ENCODE data around the gene RTL10.

The RTL10 gene

DNA sequence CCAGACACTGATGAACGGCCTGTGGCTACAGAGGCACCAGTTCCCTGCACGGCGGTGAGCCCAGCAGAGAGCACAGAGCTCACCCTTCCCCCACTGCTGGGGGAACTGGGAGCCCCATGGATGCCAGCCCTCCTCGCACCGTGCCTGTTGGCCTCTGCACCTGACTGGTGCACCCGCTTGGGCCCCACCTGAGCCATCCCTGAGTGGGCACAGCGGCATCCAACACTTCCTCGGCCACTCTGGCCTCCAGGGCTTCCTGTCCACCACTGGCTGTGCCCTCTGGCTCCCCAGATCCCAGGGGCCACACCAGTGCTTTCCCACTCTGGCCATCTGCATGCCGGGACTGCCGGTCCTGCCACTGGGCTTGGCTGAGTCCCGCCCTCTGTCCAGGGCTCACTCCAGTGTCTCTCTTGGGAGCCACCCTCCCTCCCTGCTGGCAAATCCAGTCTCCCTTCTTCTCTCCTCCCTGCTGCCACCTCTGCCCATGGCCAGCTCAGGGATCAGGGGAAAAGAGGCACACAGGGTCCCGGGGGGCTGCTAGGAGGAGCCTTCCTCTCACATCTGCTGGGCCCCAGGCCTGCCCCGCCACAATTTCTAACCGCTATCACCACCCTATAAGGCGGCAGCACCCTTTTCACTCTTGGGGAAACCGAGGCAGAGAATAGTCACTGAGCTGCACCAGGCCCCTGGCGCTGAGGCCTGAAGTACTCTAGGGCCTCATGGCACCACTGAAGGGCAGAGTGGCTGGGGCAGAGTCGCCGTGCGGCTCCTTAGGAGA lies 33.0 kb downstream of the RTL10 start:
- FAIRE-seq, result no peak

DNA sequence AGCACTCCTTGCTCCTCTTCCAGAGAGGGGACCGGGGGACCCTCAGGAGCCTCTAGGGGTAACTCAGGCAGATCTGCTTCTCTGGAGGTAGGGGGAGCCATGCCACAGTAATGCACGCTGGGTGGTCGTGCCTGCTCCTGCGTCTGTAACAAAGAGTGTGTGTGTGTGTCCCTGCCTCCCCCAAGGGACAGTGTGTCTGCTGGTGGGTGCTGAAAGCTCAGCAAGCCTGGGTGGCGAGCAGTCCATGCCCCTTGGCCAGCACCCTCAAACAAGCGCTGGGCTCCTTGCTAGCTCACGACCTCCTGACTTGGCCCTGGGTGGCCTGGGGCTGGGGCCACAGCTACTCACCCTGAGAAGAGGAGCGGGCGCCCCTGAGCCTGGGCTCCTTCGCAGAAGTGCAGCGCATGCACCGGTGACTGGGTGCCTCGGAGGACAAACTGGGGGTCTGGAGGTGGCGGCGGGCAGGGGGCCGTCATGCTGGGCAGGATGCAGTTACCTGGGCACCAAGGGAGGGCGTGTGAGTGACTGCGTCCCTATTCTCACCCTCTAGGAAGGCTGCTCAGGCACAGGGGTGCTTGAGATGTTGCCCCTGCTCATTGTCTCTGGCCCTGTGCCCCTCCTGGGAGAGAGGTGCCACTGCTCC lies 33.7 kb downstream of the RTL10 start:
- FAIRE-seq, result no peak

DNA sequence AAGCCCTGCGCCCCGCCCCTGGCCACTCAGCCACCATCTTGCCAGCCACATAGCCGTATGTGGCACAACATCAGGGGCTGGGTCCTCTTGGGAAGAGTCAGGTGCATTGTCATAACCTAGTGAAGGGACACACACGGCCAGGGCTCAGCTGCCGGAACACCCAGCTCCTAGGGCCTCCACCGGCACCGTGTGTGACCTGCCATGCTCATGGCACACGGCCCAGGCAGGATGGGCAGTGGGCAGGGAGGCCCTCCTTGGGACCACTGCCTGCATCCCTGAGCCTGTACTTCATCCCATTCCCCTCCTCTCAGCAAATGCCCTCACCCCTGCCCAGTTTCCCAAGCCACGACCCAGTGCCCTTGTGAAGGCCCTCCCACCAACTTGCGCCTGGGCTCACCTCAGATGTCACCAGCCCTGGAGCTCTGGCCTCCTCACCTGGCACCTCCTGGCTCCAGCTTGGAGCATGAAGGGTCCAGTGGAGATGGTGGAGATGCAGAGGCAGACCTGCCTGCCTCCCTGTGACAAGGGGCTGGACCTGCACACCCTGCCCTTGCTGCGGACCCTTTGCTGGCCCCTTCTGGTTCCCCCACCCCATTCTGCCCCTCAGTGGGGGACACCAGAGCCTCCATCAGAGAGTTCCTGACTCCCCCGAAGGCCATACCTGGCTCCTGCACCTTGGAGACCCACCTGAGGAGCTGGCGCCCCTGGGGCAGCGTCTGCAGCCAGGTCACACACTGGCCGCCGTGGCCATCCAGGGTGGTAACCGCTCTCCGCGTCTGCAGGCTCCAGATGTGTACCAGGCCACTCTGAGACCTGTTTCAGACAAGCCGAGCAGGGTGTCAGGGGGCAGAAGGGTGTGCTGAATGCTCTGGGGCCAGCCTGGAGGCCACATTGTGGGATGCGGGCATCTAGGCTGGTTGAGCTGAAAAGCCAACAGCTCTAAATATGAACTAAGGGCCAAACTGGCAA lies 34.5 kb downstream of the RTL10 start:
- no peak for FAIRE-seq

DNA sequence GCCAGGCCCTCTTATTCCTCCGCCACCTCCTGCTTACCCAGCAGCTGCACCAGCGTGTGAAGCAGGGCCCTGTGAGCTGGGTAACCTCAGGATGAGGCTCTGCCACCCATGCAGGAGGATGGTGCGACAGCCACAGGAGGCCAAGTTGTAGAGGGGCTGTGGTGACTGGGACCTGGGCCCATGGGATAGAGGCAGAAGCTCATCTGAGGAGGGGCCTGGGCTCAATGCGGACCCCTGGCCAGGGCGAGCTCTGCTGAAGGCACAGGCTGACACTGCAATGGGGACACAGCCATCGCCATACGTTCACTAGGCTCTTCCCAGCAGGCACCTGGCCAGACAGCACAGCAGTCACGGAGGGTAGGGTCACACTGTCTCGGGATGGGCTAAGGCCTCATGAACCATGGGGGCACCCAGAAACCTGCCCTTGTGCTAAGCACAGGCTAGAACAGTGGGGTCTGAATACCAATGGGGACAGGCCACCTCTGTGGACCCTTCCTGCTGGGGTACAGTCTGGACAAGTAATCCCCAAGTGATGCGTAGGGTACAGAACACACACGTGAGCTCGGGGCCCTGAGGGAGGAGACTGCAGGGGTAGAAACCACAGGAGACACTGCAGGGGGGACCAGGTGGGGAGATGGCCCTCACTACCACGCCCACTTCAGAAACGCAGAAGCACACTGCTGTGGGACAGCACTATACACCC lies 35.3 kb downstream of the RTL10 start:
- no peak for FAIRE-seq

DNA sequence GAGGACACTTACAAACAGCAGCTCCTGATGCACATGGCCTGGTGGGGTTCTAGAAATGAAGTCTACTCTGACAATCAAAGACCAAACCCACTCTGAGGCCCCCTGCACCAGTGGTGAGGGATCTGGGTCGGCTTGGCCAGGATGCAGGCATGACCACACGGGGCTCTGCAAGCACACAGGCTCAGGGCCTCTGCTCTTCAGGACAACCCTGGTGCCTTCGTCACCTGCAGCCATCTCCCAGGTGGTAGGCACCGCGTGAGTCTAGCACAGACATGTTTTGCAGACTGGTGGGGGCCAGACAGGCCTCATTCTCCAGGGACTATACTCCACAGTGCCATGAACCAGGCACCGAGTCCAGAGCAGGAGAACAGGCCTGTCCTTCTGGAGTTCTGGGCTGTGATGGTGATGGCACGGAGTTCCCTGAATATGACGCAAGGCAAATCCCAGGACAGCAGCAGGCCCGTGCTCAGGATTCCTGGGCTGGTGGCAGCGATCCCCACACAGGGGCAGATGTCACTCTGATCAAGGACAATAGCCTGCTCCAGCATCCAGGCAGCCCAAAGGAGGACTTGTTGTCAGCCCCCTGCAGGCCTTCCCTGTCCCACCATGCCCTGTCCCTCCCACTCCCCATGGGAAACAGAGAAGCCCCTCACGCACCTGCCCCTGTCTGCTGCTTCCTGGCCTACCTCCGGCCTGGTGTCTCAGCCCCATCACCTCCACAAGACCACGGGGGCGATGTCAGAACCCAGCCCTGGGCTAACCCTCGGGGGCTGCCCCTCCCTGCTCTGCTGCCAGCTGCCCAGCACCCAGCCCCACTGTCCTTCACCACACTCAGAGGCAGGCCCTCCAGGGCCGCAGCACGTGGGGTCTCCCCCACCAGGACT lies 36.1 kb downstream of the RTL10 start:
- no peak for FAIRE-seq

DNA sequence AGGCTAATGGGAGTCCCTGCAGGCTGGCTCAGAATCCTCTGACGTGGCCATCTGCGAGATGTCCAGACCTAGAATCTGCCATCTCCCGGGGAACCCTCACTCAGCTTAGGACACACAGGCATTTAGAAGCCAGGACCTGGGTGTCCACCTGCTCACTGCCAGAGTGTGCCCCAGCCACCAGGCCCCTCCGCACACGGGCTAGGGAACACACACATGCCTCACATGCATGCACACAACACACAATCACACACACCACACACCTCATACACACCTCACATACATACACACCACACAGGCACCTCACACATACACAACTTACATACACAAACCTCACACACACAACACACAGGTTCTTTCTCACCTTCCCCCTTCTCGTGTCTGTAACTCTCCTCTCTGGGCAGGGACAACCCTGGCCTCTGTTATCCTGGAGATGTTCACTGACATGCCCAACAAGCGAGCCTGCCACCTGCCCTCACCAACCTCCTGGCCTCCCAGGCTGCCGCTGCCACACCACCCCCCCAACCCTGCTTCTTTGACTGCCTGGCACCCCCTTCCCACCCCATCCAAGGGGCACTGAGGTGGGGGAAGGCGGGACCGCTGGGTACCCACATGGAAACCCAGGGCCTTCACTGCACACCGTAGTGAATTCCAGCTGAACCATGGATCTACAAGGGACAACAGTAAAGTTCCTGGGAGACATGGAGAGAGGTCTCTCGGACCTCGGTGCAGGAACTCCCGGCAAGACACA lies 38.1 kb downstream of the RTL10 start:
- no peak for FAIRE-seq

DNA sequence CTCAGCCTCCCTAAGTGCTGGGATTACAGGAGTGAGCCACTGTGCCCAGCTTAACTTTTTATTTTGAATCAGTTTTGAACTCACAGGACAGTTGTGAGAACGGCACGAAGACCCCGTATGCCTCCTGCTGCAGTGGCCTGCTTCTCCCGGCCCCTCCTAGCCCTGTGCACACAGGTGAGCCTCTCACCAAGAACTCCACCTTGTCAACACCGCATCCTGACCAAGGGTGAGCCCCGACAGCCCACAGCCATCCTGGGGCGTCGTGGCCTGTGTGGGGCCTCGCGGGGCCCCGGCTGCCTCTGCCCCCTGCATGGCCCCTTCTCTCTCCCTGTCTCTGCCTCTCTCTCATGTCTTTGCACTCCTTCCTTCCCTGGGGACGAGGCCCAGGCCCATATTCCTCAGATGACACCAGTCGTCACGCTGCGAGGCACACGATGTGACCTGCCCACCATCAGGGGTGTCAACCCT lies 38.8 kb downstream of the RTL10 start:
- FAIRE-seq, result no peak

DNA sequence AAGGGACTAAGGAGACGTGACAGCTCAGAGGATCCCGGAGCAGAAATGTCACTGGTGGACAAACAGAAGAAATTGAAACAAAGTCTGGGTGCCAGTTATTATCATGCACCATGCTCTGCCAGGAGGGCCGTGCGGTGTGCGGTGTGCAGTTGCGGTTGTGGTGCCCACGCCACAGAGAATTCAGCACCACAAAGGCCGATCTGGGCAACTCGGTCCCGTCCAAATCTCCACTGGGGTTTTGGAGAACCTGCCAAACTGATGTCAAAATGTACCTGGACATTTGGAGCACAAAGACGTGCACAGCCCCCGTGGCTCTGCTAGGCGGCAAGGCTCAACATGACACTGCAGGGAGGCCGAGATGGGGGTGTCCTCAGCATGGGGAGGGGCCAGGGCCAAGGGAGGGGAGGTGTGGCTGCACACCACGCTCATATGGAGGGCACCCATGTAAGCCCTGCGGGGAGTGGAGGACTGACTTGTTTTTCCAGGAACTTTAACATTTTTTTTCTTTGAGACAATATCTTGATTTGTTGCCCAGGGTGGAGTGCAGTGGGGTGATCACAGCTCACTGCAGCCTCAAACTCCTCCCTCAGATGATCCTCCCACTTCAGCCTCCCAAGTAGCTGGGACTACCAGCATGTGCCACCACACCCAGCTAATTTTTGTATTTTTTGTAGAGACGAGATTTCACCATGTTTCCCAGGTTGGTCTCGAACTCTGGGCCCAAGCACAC lies 39.4 kb downstream of the RTL10 start:
- FAIRE-seq, result no peak

DNA sequence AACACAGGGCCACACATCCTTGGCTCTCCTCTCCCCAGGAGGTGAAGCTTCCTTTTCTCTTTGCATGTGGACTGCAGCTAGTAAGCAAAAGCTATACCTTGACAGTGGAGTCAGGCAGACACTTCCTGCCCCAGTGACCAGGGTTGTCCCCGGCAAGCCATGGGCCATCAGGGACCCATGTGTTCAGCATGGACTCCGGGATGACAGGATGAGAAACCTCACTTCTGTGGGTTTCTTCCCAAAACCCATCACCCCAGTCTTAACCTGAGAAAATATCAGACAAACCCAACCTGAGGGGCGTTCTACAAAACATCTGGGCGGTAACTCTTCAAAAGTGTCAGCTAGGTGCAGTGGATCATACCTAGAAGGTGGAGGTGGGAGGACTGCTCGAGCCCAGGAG lies 40.2 kb downstream of the RTL10 start:
- FAIRE-seq, result no peak

DNA sequence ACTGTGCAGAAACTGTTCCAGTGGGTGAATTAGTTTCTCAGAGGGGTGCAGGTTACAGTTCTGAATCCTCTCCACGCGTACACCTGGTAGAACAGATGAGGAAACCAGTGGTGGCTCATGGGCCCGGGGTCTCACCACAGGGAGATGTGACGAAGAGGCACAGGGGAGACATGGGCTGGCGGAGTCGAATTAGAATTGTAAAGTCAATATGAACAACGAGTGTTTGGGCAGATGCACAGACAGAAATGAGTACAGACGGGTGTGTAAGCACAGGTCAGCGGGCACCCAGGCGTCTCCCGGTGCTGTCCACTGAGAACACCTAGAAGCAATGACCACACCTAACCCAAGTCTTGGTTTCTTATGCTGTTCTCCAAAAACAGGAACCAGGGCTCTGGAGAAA lies 41.8 kb downstream of the RTL10 start:
- FAIRE-seq, result no peak

DNA sequence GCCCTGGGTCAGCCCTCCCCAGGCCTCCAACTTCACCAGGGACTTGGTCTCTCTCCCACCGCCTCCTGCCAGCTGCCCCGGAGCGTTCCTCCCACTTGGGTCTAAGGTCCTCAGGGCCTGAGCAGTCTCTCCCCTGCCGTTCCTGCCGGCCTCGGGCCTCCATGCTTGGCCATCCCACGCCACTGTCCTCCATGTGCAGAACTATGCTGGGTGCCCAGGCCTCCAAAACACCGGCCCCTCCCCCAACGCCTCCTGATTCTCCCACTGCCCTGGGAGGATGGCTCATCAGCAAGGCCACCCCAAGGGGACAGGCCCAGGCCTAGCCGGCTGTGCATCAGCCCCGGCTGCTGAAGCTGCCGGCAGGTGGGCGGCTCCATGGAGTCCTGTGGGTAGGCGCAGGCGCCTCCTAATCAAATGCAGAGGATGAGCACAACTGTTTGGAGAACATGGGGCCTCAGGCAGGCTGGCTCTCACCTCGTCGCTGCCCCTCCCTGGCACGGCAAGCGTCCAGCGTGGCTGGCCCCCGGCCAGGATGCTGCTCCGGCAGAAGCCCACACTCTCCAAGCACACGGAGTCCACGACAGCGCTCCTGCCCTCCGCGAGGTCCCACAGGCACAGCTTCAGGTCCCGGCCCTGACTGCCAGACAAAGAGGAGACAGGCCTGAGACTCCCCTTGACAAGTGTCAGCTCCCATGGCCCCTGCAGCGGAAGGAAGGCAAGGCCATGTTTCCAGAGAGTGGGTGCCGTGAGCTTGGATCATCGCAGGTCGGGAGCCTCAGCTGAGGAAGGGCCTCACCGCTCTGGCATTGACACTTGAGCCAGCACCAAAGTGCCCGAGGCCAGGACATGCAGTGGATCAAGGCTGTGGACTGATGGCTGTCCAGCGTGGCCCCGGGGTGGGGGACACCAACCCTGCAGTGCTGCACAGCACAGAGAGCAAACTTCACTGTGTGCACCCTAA lies 42.6 kb downstream of the RTL10 start:
- FAIRE-seq, result no peak

DNA sequence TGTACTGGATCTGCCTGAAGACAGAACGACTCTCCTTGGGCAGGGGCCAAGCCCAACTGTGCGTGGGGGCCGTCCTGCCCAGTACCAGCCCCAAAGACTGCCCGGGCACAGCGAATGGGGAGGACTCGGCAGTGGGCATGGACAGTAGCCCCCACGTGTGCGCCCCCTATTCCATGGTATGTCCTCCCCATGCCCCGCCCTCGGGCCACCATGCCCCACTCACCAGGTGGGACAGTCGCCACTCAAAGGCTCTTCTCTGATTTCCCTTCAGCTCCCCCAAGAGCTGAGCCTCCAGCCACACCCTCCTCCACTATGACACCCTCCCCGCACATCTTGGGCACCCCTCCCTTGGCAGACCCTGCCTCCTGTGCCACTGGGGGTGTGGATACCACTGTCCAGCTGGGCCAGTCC lies 43.5 kb downstream of the RTL10 start:
- FAIRE-seq, result no peak

DNA sequence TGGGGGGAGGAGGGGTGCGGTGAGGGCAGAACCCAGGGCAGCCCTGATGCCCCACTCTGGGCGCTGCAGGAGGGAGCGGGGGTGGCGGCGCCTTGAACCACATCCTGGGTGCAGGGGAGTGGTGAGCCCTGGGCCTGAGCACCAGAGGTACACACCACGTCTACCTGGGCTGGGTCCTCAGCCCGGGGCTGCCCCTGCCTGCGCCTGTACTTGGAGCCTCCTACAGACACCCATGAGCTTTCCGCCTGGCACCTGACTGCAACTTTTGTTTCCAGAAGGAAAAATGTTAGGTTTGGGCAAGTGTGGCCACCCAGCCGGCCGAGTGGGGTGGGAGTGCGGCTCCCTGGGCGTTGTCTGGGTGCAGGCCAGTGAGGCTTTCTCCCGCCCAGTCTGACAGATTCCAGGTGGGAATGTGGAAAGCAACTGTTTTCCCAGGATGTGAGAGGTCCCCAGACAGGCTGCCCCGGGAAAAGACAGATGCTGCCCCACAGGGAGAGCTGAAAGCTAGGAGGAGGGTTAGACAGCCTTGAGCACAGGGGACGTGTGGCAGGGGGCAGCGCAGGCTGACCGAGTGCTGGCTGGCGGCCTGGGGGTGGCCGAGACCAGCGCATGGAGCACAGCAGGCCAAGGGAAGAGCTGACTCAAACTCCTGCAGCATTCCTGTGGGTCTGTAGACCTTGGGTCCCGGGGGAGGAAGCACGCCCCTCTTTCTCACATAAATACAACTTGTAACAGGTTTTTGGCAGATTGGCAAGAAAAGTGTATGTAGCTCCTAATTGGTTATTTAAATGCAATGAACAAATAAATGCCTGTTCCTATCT lies 44.1 kb downstream of the RTL10 start:
- no peak for FAIRE-seq

DNA sequence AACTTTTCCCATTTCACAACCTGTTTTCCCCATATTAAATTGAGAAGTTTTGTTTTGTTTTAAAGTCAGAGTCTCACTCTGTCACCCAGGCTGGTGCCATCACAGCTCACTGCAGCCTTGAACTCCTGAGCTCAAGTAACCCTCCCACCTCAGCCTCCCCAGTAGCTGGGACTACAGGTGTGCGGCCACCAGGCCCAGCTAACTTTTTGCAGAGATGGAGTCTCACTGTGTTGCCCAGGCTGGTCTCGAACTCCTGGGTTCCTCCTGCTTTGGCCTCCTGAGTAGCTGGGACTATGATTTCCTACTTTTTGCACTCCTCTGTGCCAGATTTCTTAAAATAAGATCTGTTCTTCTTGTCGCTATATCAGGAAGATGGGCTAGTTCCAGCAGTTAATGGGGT lies 44.9 kb downstream of the RTL10 start:
- FAIRE-seq, result no peak

DNA sequence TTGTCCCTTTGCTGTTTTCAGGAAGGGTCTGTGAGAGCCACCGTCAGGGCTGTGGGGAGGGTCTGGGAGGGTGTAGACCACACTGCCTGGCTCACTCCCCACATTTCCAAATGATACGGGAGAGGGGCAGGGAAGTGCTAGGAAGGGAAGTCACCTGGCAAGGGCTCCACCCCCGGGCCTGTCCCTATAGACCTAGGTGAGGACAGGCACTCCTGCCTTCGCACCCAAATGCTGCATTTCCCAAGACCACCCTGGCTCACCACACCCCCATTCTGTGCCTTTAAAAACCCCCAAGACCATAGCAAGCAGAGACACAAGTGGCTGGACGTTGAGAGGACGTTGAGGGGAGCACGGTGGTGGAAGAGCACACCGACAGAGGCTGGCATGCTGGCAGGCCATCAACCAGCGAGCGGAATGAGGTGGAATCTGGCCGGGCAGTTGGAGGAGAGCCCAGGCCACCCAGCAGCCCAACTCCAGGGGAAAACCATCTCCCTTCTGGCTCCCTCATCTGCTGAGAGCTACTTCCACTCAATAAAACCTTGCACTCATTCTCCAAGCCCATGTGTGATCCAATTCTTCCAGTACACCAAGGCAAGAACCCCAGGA lies 45.7 kb downstream of the RTL10 start:
- FAIRE-seq, result no peak

DNA sequence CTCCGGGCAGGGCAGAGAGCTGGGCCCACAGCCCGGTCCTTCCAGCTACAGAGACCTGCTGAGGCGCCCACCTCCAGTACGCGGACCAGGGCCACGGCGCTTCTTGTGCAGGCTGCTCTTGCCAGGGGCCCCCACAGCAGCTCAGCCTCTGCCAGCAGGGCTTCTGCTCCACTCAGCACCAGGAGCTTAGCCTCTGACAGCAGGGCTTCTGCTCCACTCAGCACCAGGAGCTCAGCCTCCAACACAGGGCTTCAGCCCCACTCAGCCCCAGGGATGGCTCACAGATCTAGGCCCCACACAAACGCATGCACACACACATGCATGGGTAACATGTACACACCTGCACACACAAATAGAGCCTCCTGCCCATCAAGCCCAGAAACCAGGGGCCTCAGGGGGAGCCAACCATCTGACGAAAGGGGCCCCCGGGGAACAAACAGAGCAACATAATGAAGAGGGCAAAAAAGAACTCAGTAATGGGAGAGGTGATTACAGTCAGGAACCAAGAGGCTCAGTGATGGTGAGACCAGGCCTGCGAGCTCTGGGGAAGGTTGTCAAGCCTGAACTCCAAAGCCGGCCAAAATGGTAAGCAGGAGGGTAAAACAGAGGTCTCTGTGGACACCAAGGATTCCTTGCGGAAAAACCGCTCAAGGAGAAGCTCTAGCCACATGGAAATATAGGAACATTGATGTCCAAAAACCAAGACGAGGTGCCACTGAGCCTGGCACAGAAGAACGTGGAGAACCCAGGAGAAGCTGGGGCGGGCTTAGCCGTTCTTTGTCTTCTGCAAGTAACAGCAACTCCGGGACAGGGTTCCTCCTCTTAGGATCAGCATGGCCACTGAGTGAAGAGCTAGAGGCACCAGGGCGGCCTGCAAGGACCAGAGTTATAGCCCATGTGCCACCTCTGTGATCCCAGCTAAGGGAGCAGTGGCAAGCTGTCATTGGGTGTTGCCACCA lies 46.5 kb downstream of the RTL10 start:
- no peak for FAIRE-seq

Measured in colon (tissue), 2 donors.